ENCODE results near the gene NOP14. TPM values are rescaled to one million over a fixed set of nuclear protein-coding genes. Genes with fewer than 3 reads are reported as not detected.

Gene NOP14
- total and polyA plus RNA-seq, 2 experiments from 2014 or later = 29.9 to 38.7 TPM

GRCh38 chr4:2944091-2944482 is 19.1 kb downstream of the NOP14 start:
- H3K4me1 Mint-ChIP-seq = no peaks in the 10 kb centered on the region
- H3K4me2 ChIP-seq = no peak overlapping the region
- H3F3A ChIP-seq (replicated peaks; ENCODE audit: low read depth) = peaks cover 13% of the 10 kb centered on the region; the same call in 1 of the 2 replicates
- H3K27me3 ChIP-seq (ENCODE audit: insufficient read depth) = no peaks in the 10 kb centered on the region
- H3K36me3 Mint-ChIP-seq (ENCODE audit: low read depth) = peaks cover 97% of the 10 kb centered on the region
- H3K4me3 ChIP-seq = no peak overlapping the region
- no peaks in the 10 kb centered on the region; the same call in 1 of the 2 replicates for H3K79me2 ChIP-seq (replicated peaks; ENCODE audit: insufficient read depth)
- H3K4me1 ChIP-seq (ENCODE audit: insufficient read depth) = no peaks in the 10 kb centered on the region
- ATAC-seq (no peak), DNase-seq (ENCODE audit: low spot score) (no peak)
- TF ChIP-seq NANOG (IDR thresholded peaks at IDR 0.05; ENCODE audit: borderline replicate concordance) (no peak), STAT1 (IDR thresholded peaks at IDR 0.05; ENCODE audit: unreplicated experiment) (no peak), POLR2AphosphoS5 (IDR thresholded peaks at IDR 0.05; ENCODE audit: low read depth) (no peak), ZNF114 (CRISPR knock-in tag; IDR thresholded peaks at IDR 0.05) (no peak), REST (IDR thresholded peaks at IDR 0.05; ENCODE audit: unreplicated experiment) (no peak), EZH2phosphoT487 (IDR thresholded peaks at IDR 0.05; ENCODE audit: unreplicated experiment) (no peak), EZH2 (IDR thresholded peaks at IDR 0.05; ENCODE audit: low read depth, unreplicated experiment) (no peak), CTCF (conservative IDR thresholded peaks at IDR 0.05; ENCODE audit: low read depth in 2 of 2) (no peak), ZNF331 (CRISPR knock-in tag; IDR thresholded peaks at IDR 0.05; ENCODE audit: low read depth) (no peak), ETS1 (IDR thresholded peaks at IDR 0.05) (no peak), JUNB (IDR thresholded peaks at IDR 0.05; ENCODE audit: unreplicated experiment) (no peak), CREB1 (CRISPR knock-in tag; IDR thresholded peaks at IDR 0.05; ENCODE audit: low read depth) (no peak), ZNF462 (CRISPR knock-in tag; IDR thresholded peaks at IDR 0.05) (no peak)
- H3K36me3 ChIP-seq (ENCODE audit: insufficient read depth) = peaks cover 47% of the 10 kb centered on the region
- peaks cover 22% of the 10 kb centered on the region for H4K20me1 ChIP-seq (replicated peaks; ENCODE audit: insufficient read depth)
- H3K27me3 Mint-ChIP-seq (ENCODE audit: insufficient read depth, low read depth, poor library complexity) = peaks cover 18% of the 10 kb centered on the region
- no peaks in the 10 kb centered on the region; the same call in 2 of the 3 replicates for H3K9me3 Mint-ChIP-seq
- no peak overlapping the region for H3K27ac ChIP-seq (ENCODE audit: low read depth)
- H3K9me2 ChIP-seq (ENCODE audit: insufficient read depth) = no peaks in the 10 kb centered on the region
- no peak overlapping the region for H3K27ac Mint-ChIP-seq
- H2AFZ ChIP-seq = no peak overlapping the region
- no peak overlapping the region for H3K4me3 Mint-ChIP-seq

Measured in GM23338 (cell line).